Measurements from ENCODE around the gene TPRN.

Gene TPRN

GRCh38 chr9:137159105-137160053 lies 41.2 kb downstream of the TPRN start:
- ChIA-PET CTCF (interaction anchor here (1.2 to 1.5 kb wide), 2 partner anchors 13 to 28 kb away, joined by 3 read pairs; partner anchors contain the start of gene TMEM210), POLR2A (no interaction called here)
- Histone ChIP-seq H3K9me3 (ENCODE audit: control extremely low read depth in 1 of 5, control insufficient read depth in 4 of 5, insufficient read depth in 2 of 5, low read depth in 1 of 5, low read length in 4 of 5) (no peaks in the 10 kb centered on the region), H3K4me3 (ENCODE audit: control insufficient read depth in 1 of 7, extremely low read depth in 1 of 7, insufficient read depth in 4 of 7, low read depth in 2 of 7, low read length in 6 of 7) (no peak overlapping the region), H3K36me3 (ENCODE audit: control insufficient read depth in 4 of 4, insufficient read depth in 4 of 4, low read length in 3 of 4) (no peaks in the 10 kb centered on the region), H3K27ac (ENCODE audit: insufficient read depth in 1 of 2, low read depth in 1 of 2, low read length in 2 of 2, poor library complexity in 1 of 2, severe bottlenecking in 2 of 2) (no peak overlapping the region), H3K27me3 (replicated peaks in 2 of 5; ENCODE audit: control insufficient read depth in 4 of 5, insufficient read depth in 5 of 5, low read length in 4 of 5) (peaks cover 0 to 95% (median 29%) of the 10 kb centered on the region in 5 experiments), H3K4me1 (ENCODE audit: control extremely low read depth in 1 of 4, control insufficient read depth in 4 of 4, insufficient read depth in 4 of 4, low read length in 3 of 4) (peaks cover 0 to 49% (median 29%) of the 10 kb centered on the region in 4 experiments)
- WGBS (ENCODE audit: insufficient coverage), result 48% methylated on average over 8 of the region's 14 CpGs
- DNase-seq, result no peak

GRCh38 chr9:137158625-137159024 lies 41.9 kb downstream of the TPRN start:
- Histone ChIP-seq H3K36me3 (ENCODE audit: control insufficient read depth in 4 of 4, insufficient read depth in 4 of 4, low read length in 3 of 4) (no peaks in the 10 kb centered on the region), H3K27me3 (replicated peaks in 2 of 5; ENCODE audit: control insufficient read depth in 4 of 5, insufficient read depth in 5 of 5, low read length in 4 of 5) (peaks cover 0 to 87% (median 27%) of the 10 kb centered on the region in 5 experiments), H3K9me3 (ENCODE audit: control extremely low read depth in 1 of 5, control insufficient read depth in 4 of 5, insufficient read depth in 2 of 5, low read depth in 1 of 5, low read length in 4 of 5) (no peaks in the 10 kb centered on the region), H3K4me1 (ENCODE audit: control extremely low read depth in 1 of 4, control insufficient read depth in 4 of 4, insufficient read depth in 4 of 4, low read length in 3 of 4) (peaks cover 0 to 49% (median 29%) of the 10 kb centered on the region in 4 experiments), H3K4me3 (ENCODE audit: control insufficient read depth in 1 of 7, extremely low read depth in 1 of 7, insufficient read depth in 4 of 7, low read depth in 2 of 7, low read length in 6 of 7) (peak overlapping the region in 1 of 7 experiments; percentile 2), H3K27ac (ENCODE audit: insufficient read depth in 1 of 2, low read depth in 1 of 2, low read length in 2 of 2, poor library complexity in 1 of 2, severe bottlenecking in 2 of 2) (no peak overlapping the region)
- ChIA-PET CTCF (interaction anchor here (1.2 to 1.5 kb wide), 2 partner anchors 14 to 28 kb away, joined by 3 read pairs; partner anchors contain the start of gene TMEM210), POLR2A (no interaction called here)
- no CpG with 5 or more reads among the region's 4 CpGs for WGBS (ENCODE audit: insufficient coverage)
- no peak for DNase-seq

GRCh38 chr9:137157618-137158415 lies 42.7 kb downstream of the TPRN start:
- peaks cover 0 to 79% (median 24%) of the 10 kb centered on the region in 5 experiments for H3K27me3 ChIP-seq (replicated peaks in 2 of 5; ENCODE audit: control insufficient read depth in 4 of 5, insufficient read depth in 5 of 5, low read length in 4 of 5)
- ChIA-PET CTCF (interaction anchor here (1.0 to 1.5 kb wide), 4 partner anchors 8 to 79 kb away, joined by 3 read pairs; no protein-coding TSS in a partner anchor), POLR2A (interaction anchor here (0.6 kb wide), 2 partner anchors 88 to 99 kb away, joined by 3 to 4 read pairs; partner anchors contain the start of gene SAPCD2)
- no peak for DNase-seq
- no peaks in the 10 kb centered on the region for H3K36me3 ChIP-seq (ENCODE audit: control insufficient read depth in 4 of 4, insufficient read depth in 4 of 4, low read length in 3 of 4)
- H3K4me1 ChIP-seq (ENCODE audit: control extremely low read depth in 1 of 4, control insufficient read depth in 4 of 4, insufficient read depth in 4 of 4, low read length in 3 of 4), result peaks cover 0 to 41% (median 23%) of the 10 kb centered on the region in 4 experiments
- 73% methylated on average over 16 of the region's 19 CpGs for WGBS (ENCODE audit: insufficient coverage)
- H3K4me3 ChIP-seq (ENCODE audit: control insufficient read depth in 1 of 7, extremely low read depth in 1 of 7, insufficient read depth in 4 of 7, low read depth in 2 of 7, low read length in 6 of 7), result no peak overlapping the region
- H3K27ac ChIP-seq (ENCODE audit: insufficient read depth in 1 of 2, low read depth in 1 of 2, low read length in 2 of 2, poor library complexity in 1 of 2, severe bottlenecking in 2 of 2), result no peak overlapping the region
- H3K9me3 ChIP-seq (ENCODE audit: control extremely low read depth in 1 of 5, control insufficient read depth in 4 of 5, insufficient read depth in 2 of 5, low read depth in 1 of 5, low read length in 4 of 5), result no peaks in the 10 kb centered on the region

GRCh38 chr9:137156567-137157375 lies 43.8 kb downstream of the TPRN start:
- ChIA-PET CTCF (interaction anchor here (1.1 to 1.4 kb wide), 2 partner anchors 9 to 71 kb away, joined by 3 read pairs; partner anchors contain the start of gene RNF224), POLR2A (interaction anchor here (0.6 kb wide), 1 partner anchor 98 kb away, joined by 4 read pairs; no protein-coding TSS in a partner anchor)
- peak; percentile 58 to 75 (median 71) for DNase-seq
- peak overlapping the region in 3 of 7 experiments; percentile 4 to 63 (median 46) for H3K4me3 ChIP-seq (ENCODE audit: control insufficient read depth in 1 of 7, extremely low read depth in 1 of 7, insufficient read depth in 4 of 7, low read depth in 2 of 7, low read length in 6 of 7)
- 3% methylated on average over 53 of the region's 65 CpGs for WGBS (ENCODE audit: insufficient coverage)
- H3K27ac ChIP-seq (ENCODE audit: insufficient read depth in 1 of 2, low read depth in 1 of 2, low read length in 2 of 2, poor library complexity in 1 of 2, severe bottlenecking in 2 of 2), result no peak overlapping the region
- peaks cover 0 to 31% (median 18%) of the 10 kb centered on the region in 4 experiments for H3K4me1 ChIP-seq (ENCODE audit: control extremely low read depth in 1 of 4, control insufficient read depth in 4 of 4, insufficient read depth in 4 of 4, low read length in 3 of 4)
- no peaks in the 10 kb centered on the region for H3K9me3 ChIP-seq (ENCODE audit: control extremely low read depth in 1 of 5, control insufficient read depth in 4 of 5, insufficient read depth in 2 of 5, low read depth in 1 of 5, low read length in 4 of 5)
- peaks cover 0 to 69% (median 24%) of the 10 kb centered on the region in 5 experiments for H3K27me3 ChIP-seq (replicated peaks in 2 of 5; ENCODE audit: control insufficient read depth in 4 of 5, insufficient read depth in 5 of 5, low read length in 4 of 5)
- H3K36me3 ChIP-seq (ENCODE audit: control insufficient read depth in 4 of 4, insufficient read depth in 4 of 4, low read length in 3 of 4), result no peaks in the 10 kb centered on the region

- no peak overlapping the region for H3K4me3 ChIP-seq (ENCODE audit: control insufficient read depth in 1 of 7, extremely low read depth in 1 of 7, insufficient read depth in 4 of 7, low read depth in 2 of 7, low read length in 6 of 7)
- H3K27me3 ChIP-seq (replicated peaks in 2 of 5; ENCODE audit: control insufficient read depth in 4 of 5, insufficient read depth in 5 of 5, low read length in 4 of 5), result peaks cover 0 to 49% (median 14%) of the 10 kb centered on the region in 5 experiments
- DNase-seq, result no peak
- ChIA-PET CTCF (no interaction called here), POLR2A (no interaction called here)
- no peaks in the 10 kb centered on the region for H3K9me3 ChIP-seq (ENCODE audit: control extremely low read depth in 1 of 5, control insufficient read depth in 4 of 5, insufficient read depth in 2 of 5, low read depth in 1 of 5, low read length in 4 of 5)
- WGBS (ENCODE audit: insufficient coverage), result 94% methylated on average over 7 of the region's 7 CpGs
- no peaks in the 10 kb centered on the region for H3K36me3 ChIP-seq (ENCODE audit: control insufficient read depth in 4 of 4, insufficient read depth in 4 of 4, low read length in 3 of 4)
- H3K4me1 ChIP-seq (ENCODE audit: control extremely low read depth in 1 of 4, control insufficient read depth in 4 of 4, insufficient read depth in 4 of 4, low read length in 3 of 4), result peaks cover 0 to 14% (median 8%) of the 10 kb centered on the region in 4 experiments
- no peak overlapping the region for H3K27ac ChIP-seq (ENCODE audit: insufficient read depth in 1 of 2, low read depth in 1 of 2, low read length in 2 of 2, poor library complexity in 1 of 2, severe bottlenecking in 2 of 2)
Measured at GRCh38 chr9:137152844-137153405, 47.6 kb downstream of the TPRN start.

All from common myeloid progenitor, CD34-positive (primary cell).